HepG2 (cell line): ENCODE results near the gene CAMKMT. TPM values are rescaled to one million over a fixed set of nuclear protein-coding genes. Genes with fewer than 3 reads are reported as not detected.

Experiments used
- ATAC-seq: fragments of 200-7000 bp; cut with Tn5 transposase; 3 replicates; pipeline ENCODE4 v1.9.1; 2020; ENCODE audit warnings: mild to moderate bottlenecking, moderate library complexity
- BruUV-seq: library from RNA; stranded (reverse); fragments of 400-500 nt; replicated peaks from 2 replicates; lab custom pipeline; 2021; lab: Mats Ljungman, UMichigan
- CTCF ChIA-PET: fragments of 300-600 bp; formaldehyde crosslinking; extraction: SDS; loops from one replicate; lab custom pipeline; 2021; ENCODE audit warnings: low total read pairs, inconsistent platforms, low intra/inter-chr PET ratio; lab: Yijun Ruan, JAX
- POLR2A ChIA-PET: fragments of 350-600 bp; sonication (Branson Sonifier 250); formaldehyde crosslinking; loops from one replicate; lab custom pipeline; 2020; ENCODE audit warnings: antibody characterized with exemption, inconsistent platforms; lab: Yijun Ruan, JAX
- DNase-seq: peaks from one replicate; pipeline ENCODE4 v3.0.0-alpha.2; 2015; ENCODE audit warnings: low spot score
- FAIRE-seq: peaks from 3 replicates; lab custom pipeline; 2011; peaks lifted over from hg19 to GRCh38; lab: Jason Lieb, UNC
- H2AFZ ChIP-seq: one replicate; pipeline ENCODE4 v1.6.1; 2011; ENCODE audit warnings: low read length, inconsistent platforms
- H3K27ac ChIP-seq: fragments of 300-600 bp; 3 replicates; pipeline ENCODE4 v1.8.0; 2011; ENCODE audit warnings: mixed run types, mild to moderate bottlenecking, mixed read lengths, low read length, inconsistent platforms; ENCODE audit not compliant: insufficient read depth; ENCODE audit errors: extremely low read length
- H3K27me3 ChIP-seq, 2 experiments: fragments of 200-600 bp in 1 of 2; 2 replicates in 1 of 2; 3 replicates in 1 of 2; pipeline versions ENCODE4 v1.6.0 to v1.8.0; 2011; ENCODE audit warnings: low read length in 2 of 2, mild to moderate bottlenecking in 2 of 2, moderate library complexity in 2 of 2, inconsistent platforms in 1 of 2; ENCODE audit not compliant: insufficient read depth in 2 of 2, control insufficient read depth in 1 of 2
- H3K36me3 ChIP-seq, 2 experiments: fragments of 200-600 bp in 1 of 2; replicated peaks in 1 of 2; 2 replicates in 1 of 2; 3 replicates in 1 of 2; pipeline versions ENCODE4 v1.5.1 to v1.8.0; 2011; ENCODE audit warnings: low read length in 2 of 2, inconsistent platforms in 1 of 2; ENCODE audit not compliant: insufficient read depth in 2 of 2, control insufficient read depth in 1 of 2
- H3K4me1 ChIP-seq: 2 replicates; pipeline ENCODE4 v1.5.1; 2012; ENCODE audit warnings: low read length, inconsistent platforms; ENCODE audit not compliant: insufficient read depth
- H3K4me2 ChIP-seq: 2 replicates; pipeline ENCODE4 v1.6.0; 2011; ENCODE audit warnings: low read depth, low read length, inconsistent platforms
- H3K4me3 ChIP-seq, 3 experiments: fragments of 200-600 bp in 1 of 3; sonication (generic), shearing (Covaris generic) in 1 of 3; replicated peaks in 1 of 3; 2 replicates each; pipeline ENCODE4 v1.5.1; 2011 to 2016; ENCODE audit warnings: low read length in 3 of 3, inconsistent platforms in 2 of 3, low read depth in 2 of 3, mild to moderate bottlenecking in 2 of 3, control low read depth in 1 of 3, mixed read lengths in 1 of 3; ENCODE audit not compliant: insufficient read depth in 1 of 3
- H3K79me2 ChIP-seq: one replicate; pipeline ENCODE4 v1.6.1; 2011; ENCODE audit warnings: low read length, inconsistent platforms; ENCODE audit not compliant: insufficient read depth
- H3K9ac ChIP-seq: 2 replicates; pipeline ENCODE4 v1.6.0; 2011; ENCODE audit warnings: mild to moderate bottlenecking, low read depth, low read length, inconsistent platforms; ENCODE audit not compliant: insufficient read depth
- H3K9me3 ChIP-seq: 2 replicates; pipeline ENCODE4 v1.5.1; 2012; ENCODE audit warnings: mild to moderate bottlenecking, low read length
- H4K20me1 ChIP-seq: 2 replicates; pipeline ENCODE4 v1.6.0; 2011; ENCODE audit warnings: inconsistent platforms, mild to moderate bottlenecking, low read length, moderate library complexity; ENCODE audit not compliant: insufficient read depth
- ATF1 ChIP-seq: IDR thresholded peaks from 2 replicates; pipeline ENCODE4 v1.6.1; 2016; ENCODE audit warnings: mild to moderate bottlenecking, control low read depth
- FOXJ3 ChIP-seq: sonication (generic); formaldehyde crosslinking; IDR thresholded peaks from 2 replicates; pipeline ENCODE4 v1.4.0; 2020; ENCODE audit warnings: missing genetic modification reagents, mild to moderate bottlenecking, borderline replicate concordance
- FOXM1 ChIP-seq: sonication (generic); formaldehyde crosslinking; IDR thresholded peaks from 2 replicates; pipeline ENCODE4 v1.5.0; 2020; ENCODE audit warnings: missing genetic modification reagents
- ISX ChIP-seq: sonication (generic); formaldehyde crosslinking; conservative IDR thresholded peaks from 2 replicates; pipeline ENCODE4 v1.5.0; 2020; ENCODE audit warnings: missing genetic modification reagents
- MTA3 ChIP-seq: sonication (generic); formaldehyde crosslinking; IDR thresholded peaks from 2 replicates; pipeline ENCODE4 v1.4.0; 2020; ENCODE audit warnings: missing genetic modification reagents
- NCOR1 ChIP-seq: fragments of 200-600 bp; sonication (generic); IDR thresholded peaks from 2 replicates; pipeline ENCODE4 v1.7.0; 2017; ENCODE audit warnings: antibody characterized with exemption, low read length, borderline replicate concordance
- PITX1 ChIP-seq: sonication (generic); formaldehyde crosslinking; IDR thresholded peaks from 2 replicates; pipeline ENCODE4 v1.5.1; 2020; ENCODE audit warnings: mild to moderate bottlenecking, missing genetic modification reagents
- SMC3 ChIP-seq: IDR thresholded peaks from 2 replicates; pipeline ENCODE4 v1.6.1; 2011; ENCODE audit warnings: low read length, improper control_type of control experiment
- TCF7 ChIP-seq: sonication (generic); IDR thresholded peaks from 2 replicates; pipeline ENCODE4 v1.6.1; 2016; ENCODE audit warnings: antibody characterized with exemption, low read depth
- ZFP41 ChIP-seq: sonication (generic); formaldehyde crosslinking; IDR thresholded peaks from 2 replicates; pipeline ENCODE4 v1.4.0; 2020; ENCODE audit warnings: mild to moderate bottlenecking, missing genetic modification reagents, borderline replicate concordance
- ZNF234 ChIP-seq: sonication (generic); formaldehyde crosslinking; conservative IDR thresholded peaks from 2 replicates; pipeline ENCODE4 v1.5.1; 2020; ENCODE audit warnings: mild to moderate bottlenecking, missing genetic modification reagents
- ZNF713 ChIP-seq: sonication (generic); formaldehyde crosslinking; IDR thresholded peaks from 2 replicates; pipeline ENCODE4 v1.4.0; 2020; ENCODE audit warnings: mild to moderate bottlenecking, missing genetic modification reagents
- ZNF75D ChIP-seq: sonication (generic); formaldehyde crosslinking; IDR thresholded peaks from 2 replicates; pipeline ENCODE4 v1.8.1; 2023; ENCODE audit warnings: missing genetic modification reagents, mild to moderate bottlenecking, borderline replicate concordance
- ZNF891 ChIP-seq: sonication (generic); formaldehyde crosslinking; IDR thresholded peaks from 2 replicates; pipeline ENCODE4 v1.5.0; 2020; ENCODE audit warnings: mild to moderate bottlenecking, missing genetic modification reagents
- WGBS: methylation state at CpG from one replicate; pipeline ENCODE4 v1.1.6; 2017; ENCODE audit warnings: low lambda C conversion rate; 5-methylcytosine and 5-hydroxymethylcytosine counted together
- in situ Hi-C: cut with HindIII; loops from 2 replicates; pipeline ENCODE4 v1.10.0; 2017; ENCODE audit warnings: low pct_unique_long_range_greater_than_20kb; ENCODE audit not compliant: extremely low pct_ligation_motif_present
- intact Hi-C: fragments of 100-400 bp; cut with micrococcal nuclease; formaldehyde crosslinking; loops from one replicate; pipeline ENCODE4 v1.10.0; 2022; ENCODE audit not compliant: unreplicated experiment
- polyA plus RNA-seq, 8 experiments: library from polyadenylated mRNA; depleted of rRNA in 3 of 8; stranded (reverse) in 7 of 8; unstranded in 1 of 8; fragments of >200 nt; fragmentation: Illumina TruSeq in 4 of 8; extraction: Trizol in 4 of 8; gene quantifications; 2 replicates each; pipeline versions ENCODE4 v1.2.1 to v1.2.3, GENCODE V29; 2011 to 2016; ENCODE audit warnings: low read depth in 4 of 8, missing spikeins in 1 of 8, mixed read lengths in 1 of 8; ENCODE audit not compliant: insufficient read depth in 1 of 8
- total RNA-seq, 5 experiments: library from RNA; depleted of rRNA; stranded (reverse); fragments of >200 nt; fragmentation: Illumina TruSeq; extraction: Trizol; gene quantifications; 2 replicates each; pipeline ENCODE4 v1.2.3, GENCODE V29; 2016; ENCODE audit warnings: low read depth in 1 of 5
- TF ChIP-seq, protein P1 (sequence below): sonication (generic); formaldehyde crosslinking; IDR thresholded peaks from 2 replicates; pipeline ENCODE4 v1.8.0; 2022; ENCODE audit warnings: low read depth, missing genetic modification reagents
- TF ChIP-seq, protein P2 (sequence below): sonication (generic); formaldehyde crosslinking; IDR thresholded peaks from 2 replicates; pipeline ENCODE4 v1.5.0; 2020; ENCODE audit warnings: missing genetic modification reagents, mild to moderate bottlenecking, borderline replicate concordance

Gene CAMKMT
- total and polyA plus RNA-seq, 2 of the 13 experiments (the other 11 are each of a cell fraction or from before 2014, with no cell fraction given), result 6.9 to 20.8 TPM

DNA sequence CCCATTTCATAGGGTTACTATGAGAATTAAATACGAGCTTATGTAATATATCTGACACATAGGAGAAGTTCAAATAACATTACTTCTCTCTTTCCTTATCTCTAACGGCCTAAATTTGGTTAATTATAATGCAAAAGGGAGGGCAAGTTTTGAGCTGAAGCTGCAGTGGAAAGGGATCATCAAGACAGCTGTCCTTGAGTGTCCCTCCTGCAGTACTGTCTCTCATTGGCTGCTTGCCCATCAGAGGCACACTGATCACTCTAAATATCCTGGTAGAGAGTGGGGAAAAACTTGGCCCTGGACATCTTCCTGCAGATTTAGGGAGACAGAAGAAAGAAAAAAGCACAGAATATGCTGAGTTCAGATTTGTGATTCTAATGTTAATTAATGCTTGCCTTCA is 186.0 kb downstream of the CAMKMT start:
- no peaks in the 10 kb centered on the region for H3K36me3 ChIP-seq
- no peak overlapping the region for H3K4me2 ChIP-seq
- TF ChIP-seq FOXJ3 (CRISPR knock-in tag), result no peak
- TF ChIP-seq NCOR1, result no peak
- TF ChIP-seq ZNF75D (CRISPR knock-in tag), result no peak
- no peak for TF ChIP-seq SMC3
- TF ChIP-seq ZNF234 (CRISPR knock-in tag), result no peak
- TF ChIP-seq, all 625 proteins: peak for 0
- DNase-seq (no peak), ATAC-seq (no peak), FAIRE-seq (no peak)
- WGBS, result 70% methylated on average over 2 of the region's 2 CpGs
- intact Hi-C loops, result no loop called here
- Histone ChIP-seq H3K79me2 (no peaks in the 10 kb centered on the region), H3K4me3 (no peak overlapping the region), H3K9ac (no peak overlapping the region), H3K27ac (no peak overlapping the region), H3K4me1 (0 out of 2 replicates have a peak, but pooled peaks cover 7% of the 10 kb centered on the region), H4K20me1 (no peaks in the 10 kb centered on the region), H2AFZ (no peak overlapping the region), H3K27me3 (no peaks in the 10 kb centered on the region), H3K9me3 (no peaks in the 10 kb centered on the region)
- BruUV-seq, result no TSS peak
- ChIA-PET CTCF (no interaction called here), POLR2A (no interaction called here)
- in situ Hi-C loops, result no loop called here

DNA sequence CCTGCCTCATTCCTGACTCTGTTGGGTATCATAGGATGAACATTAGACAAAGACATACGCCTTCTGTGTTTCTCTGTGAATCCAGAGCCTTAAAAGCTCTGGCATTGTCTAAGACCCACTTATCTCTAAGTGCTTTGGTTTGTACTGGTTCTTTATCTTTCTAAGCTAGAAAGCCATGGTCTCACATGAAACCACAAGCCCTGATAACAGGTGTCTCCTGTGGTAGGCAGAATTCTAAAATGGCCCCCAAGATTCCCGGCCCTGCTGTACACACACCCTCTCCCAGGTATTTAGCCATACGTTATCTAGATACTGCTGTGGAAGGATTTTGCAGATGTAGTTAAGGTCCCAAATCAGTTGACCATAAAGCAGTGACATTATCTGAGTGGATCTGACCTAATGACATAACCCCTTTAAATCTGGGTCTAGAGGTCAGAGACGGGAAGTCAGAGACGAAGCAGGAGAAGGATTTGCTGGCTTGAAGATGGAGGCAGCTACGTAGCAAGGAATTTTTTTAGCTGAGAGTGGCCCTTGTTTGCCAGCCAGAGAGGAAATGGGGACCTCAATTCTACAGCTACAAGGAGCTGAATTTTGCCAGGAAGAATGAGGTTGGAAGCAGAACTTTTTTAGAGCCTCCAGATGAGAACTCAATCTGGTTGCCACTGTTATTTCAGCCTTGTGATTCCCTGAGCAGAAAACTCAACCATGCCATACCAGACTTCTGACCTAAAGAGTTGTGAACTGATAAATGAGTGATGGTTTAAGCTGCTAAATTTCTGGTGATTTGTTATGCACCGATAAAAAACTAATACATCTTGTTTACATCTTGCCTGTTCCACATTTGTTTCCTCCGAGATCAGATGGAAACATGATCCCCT is 186.7 kb downstream of the CAMKMT start:
- POLR2A ChIA-PET, result no interaction called here
- no peaks in the 10 kb centered on the region for H3K36me3 ChIP-seq
- no peaks in the 10 kb centered on the region for H3K9me3 ChIP-seq
- no peaks in the 10 kb centered on the region for H3K79me2 ChIP-seq
- no peak overlapping the region for H3K9ac ChIP-seq
- no peak overlapping the region for H3K4me3 ChIP-seq
- CTCF ChIA-PET, result no interaction called here
- H3K27me3 ChIP-seq, result no peaks in the 10 kb centered on the region
- BruUV-seq, result no TSS peak
- DNase-seq (no peak), ATAC-seq (no peak), FAIRE-seq (no peak)
- no peak for TF ChIP-seq PITX1 (CRISPR knock-in tag)
- TF ChIP-seq FOXM1 (CRISPR knock-in tag), result no peak
- no peak for TF ChIP-seq MTA3 (CRISPR knock-in tag)
- no peak for TF ChIP-seq ISX (CRISPR knock-in tag)
- no peak for TF ChIP-seq ATF1
- TF ChIP-seq, protein P1, sequence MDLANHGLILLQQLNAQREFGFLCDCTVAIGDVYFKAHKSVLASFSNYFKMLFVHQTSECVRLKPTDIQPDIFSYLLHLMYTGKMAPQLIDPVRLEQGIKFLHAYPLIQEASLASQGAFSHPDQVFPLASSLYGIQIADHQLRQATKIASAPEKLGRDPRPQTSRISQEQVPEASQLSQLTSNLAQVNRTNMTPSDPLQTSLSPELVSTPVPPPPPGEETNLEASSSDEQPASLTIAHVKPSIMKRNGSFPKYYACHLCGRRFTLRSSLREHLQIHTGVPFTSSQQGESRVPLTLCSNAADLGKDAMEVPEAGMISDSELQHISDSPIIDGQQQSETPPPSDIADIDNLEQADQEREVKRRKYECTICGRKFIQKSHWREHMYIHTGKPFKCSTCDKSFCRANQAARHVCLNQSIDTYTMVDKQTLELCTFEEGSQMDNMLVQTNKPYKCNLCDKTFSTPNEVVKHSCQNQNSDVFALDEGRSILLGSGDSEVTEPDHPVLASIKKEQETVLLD, result no peak
- no peak for TF ChIP-seq ZNF891 (CRISPR knock-in tag)
- TF ChIP-seq TCF7, result no peak
- TF ChIP-seq ZFP41, result no peak
- TF ChIP-seq ZNF713 (CRISPR knock-in tag), result no peak
- TF ChIP-seq, protein P2, sequence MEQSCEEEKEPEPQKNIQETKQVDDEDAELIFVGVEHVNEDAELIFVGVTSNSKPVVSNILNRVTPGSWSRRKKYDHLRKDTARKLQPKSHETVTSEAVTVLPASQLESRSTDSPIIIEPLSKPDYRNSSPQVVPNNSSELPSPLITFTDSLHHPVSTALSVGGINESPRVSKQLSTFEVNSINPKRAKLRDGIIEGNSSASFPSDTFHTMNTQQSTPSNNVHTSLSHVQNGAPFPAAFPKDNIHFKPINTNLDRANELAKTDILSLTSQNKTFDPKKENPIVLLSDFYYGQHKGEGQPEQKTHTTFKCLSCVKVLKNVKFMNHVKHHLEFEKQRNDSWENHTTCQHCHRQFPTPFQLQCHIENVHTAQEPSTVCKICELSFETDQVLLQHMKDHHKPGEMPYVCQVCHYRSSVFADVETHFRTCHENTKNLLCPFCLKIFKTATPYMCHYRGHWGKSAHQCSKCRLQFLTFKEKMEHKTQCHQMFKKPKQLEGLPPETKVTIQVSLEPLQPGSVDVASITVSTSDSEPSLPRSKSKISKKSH, result no peak
- 0 out of 2 replicates have a peak, but pooled peaks cover 7% of the 10 kb centered on the region for H3K4me1 ChIP-seq
- in situ Hi-C loops, result no loop called here
- no peaks in the 10 kb centered on the region for H4K20me1 ChIP-seq
- 97% methylated on average over 8 of the region's 8 CpGs for WGBS
- no peak overlapping the region for H3K4me2 ChIP-seq
- intact Hi-C loops, result no loop called here
- H2AFZ ChIP-seq, result no peak overlapping the region
- H3K27ac ChIP-seq, result no peak overlapping the region
